ENCODE data around the gene PSMG4. TPM values are rescaled to one million over a fixed set of nuclear protein-coding genes. Genes with fewer than 3 reads are reported as not detected.
A peak's percentile ranks its signal among the peaks of the same experiment; 100 is the strongest.

Gene PSMG4
- total RNA-seq, 8 experiments from 2014 or later, result 19.9 to 55.0 (median 30.1) TPM

DNA sequence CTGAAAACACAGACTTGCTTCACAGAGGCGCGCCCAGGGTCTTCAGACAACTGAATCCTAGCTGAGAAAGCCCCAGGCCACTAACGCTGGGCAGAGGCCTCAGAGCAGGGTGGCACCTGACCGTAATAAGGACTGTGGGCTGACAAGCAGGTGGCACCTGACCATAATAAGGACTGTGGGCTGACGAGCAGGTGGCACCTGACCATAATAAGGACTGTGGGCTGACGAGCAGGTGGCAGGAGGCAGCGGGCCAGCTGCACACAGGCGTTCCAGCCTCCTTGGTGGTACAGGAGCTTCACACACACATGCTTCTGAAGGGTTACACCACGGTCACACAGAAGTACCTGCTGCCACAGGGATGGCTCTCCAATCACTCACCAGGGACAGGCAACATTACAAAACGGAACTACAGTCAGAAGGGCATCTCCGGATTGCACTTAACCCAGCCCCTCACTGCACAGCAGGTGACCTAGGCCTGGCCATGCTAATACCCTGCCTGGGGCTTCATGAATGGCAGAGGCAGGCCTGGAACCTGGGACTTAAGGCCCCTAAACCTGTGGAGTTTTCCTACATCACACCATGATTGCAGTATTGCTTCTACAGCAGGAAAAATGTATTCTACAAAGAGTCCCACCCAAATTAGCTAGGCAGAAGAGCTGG lies 50.8 kb downstream of the PSMG4 start:
- WGBS, 10 experiments, result 20 to 100% (median 78%) methylated on average over 1 to 8 of the region's 11 CpGs; no CpG with 5 or more reads in 3 of the 10 experiments
- in situ Hi-C loops (cut with MboI; ENCODE audit: low pct_unique_long_range_greater_than_20kb in 2 of 9, low sequenced_read_pairs in 9 of 9, unreplicated experiment in 9 of 9), result no loop called here
- no peak for ATAC-seq (replicated peaks in 6 of 8)

DNA sequence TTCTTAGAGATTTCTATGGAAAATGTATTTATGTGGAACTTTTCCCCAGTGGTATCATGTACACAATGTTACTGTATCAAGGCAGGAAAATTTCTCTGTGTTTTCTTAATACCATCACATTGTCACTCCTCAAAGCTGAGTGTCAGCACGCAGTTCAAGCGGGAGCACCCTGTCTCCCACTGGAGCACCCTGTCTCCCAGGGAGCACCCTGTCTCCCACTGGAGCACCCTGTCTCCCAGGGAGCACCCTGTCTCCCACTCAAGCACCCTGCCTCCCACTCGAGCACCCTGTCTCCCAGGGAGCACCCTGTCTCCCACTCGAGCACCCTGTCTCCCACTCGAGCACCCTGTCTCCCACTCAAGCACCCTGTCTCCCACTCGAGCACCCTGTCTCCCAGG lies 51.3 kb downstream of the PSMG4 start:
- no peak for ATAC-seq (replicated peaks in 6 of 8)
- in situ Hi-C loops (cut with MboI; ENCODE audit: low pct_unique_long_range_greater_than_20kb in 2 of 9, low sequenced_read_pairs in 9 of 9, unreplicated experiment in 9 of 9), result no loop called here
- WGBS, 10 experiments, result 60 to 100% (median 77%) methylated on average over 1 to 2 of the region's 6 CpGs; no CpG with 5 or more reads in 6 of the 10 experiments
- no peak overlapping the region for H3K27ac ChIP-seq
- no peak overlapping the region for H3K4me3 ChIP-seq
- H3K4me1 ChIP-seq (replicated peaks in 1 of 2), result peaks cover 0 to 2% of the 10 kb centered on the region in 2 donors

More for the DNA sequence above, 50.8 kb downstream of the PSMG4 start:
- H3K27ac ChIP-seq, result no peak overlapping the region
- peaks cover 0 to 2% of the 10 kb centered on the region in 2 donors for H3K4me1 ChIP-seq (replicated peaks in 1 of 2)
- no peak overlapping the region for H3K4me3 ChIP-seq

DNA sequence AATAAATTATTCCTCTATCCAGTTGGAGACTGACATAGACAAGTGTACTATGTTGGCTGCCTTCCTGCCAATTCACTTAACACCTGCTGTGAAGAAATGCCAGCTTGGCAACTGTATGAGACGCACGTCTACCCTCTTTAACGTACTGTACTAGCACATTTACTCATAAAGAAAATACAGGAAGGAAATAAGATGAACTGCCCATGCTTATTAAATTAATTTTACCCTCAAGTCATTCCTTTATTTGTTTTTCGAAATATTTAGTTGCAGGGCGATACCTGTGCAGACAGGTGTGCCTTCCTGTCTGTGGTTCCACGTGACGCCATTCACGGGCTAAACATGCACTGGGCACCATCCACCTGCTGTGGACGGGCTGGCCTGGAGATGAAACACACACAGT lies 52.0 kb downstream of the PSMG4 start:
- Histone ChIP-seq H3K27ac (no peak overlapping the region), H3K4me3 (no peak overlapping the region), H3K4me1 (replicated peaks in 1 of 2) (peaks cover 0 to 2% of the 10 kb centered on the region in 2 donors)
- in situ Hi-C loops (cut with MboI; ENCODE audit: low pct_unique_long_range_greater_than_20kb in 2 of 9, low sequenced_read_pairs in 9 of 9, unreplicated experiment in 9 of 9), result no loop called here
- WGBS, 10 experiments, result 89 to 100% (median 96%) methylated on average over 2 to 9 of the region's 9 CpGs; no CpG with 5 or more reads in 2 of the 10 experiments
- no peak for ATAC-seq (replicated peaks in 6 of 8)

DNA sequence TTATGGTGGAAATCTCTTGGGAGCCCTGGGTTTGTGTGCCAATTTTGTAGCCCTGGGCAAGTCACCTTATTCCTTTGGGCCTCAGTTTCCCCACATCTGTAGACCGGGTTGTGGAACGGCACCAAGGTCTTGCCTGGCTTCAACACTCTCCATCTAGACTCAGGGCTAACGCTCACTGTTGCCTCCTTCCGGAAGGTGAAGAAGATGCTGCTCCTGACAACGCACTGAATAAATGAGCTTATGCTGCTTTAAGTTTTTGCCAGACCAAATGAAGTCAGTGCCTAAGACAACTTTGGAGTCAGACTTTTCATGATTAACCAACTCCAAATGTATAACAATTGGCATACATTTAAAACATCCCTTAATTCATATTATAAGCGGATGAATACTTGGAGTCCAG lies 53.1 kb downstream of the PSMG4 start:
- WGBS, 10 experiments, result 38 to 100% (median 99%) methylated on average over 1 to 6 of the region's 6 CpGs
- no peak for ATAC-seq (replicated peaks in 6 of 8)
- Histone ChIP-seq H3K27ac (no peak overlapping the region), H3K4me3 (no peak overlapping the region), H3K4me1 (replicated peaks in 1 of 2) (peaks cover 0 to 2% of the 10 kb centered on the region in 2 donors)
- in situ Hi-C loops (cut with MboI; ENCODE audit: low pct_unique_long_range_greater_than_20kb in 2 of 9, low sequenced_read_pairs in 9 of 9, unreplicated experiment in 9 of 9), result no loop called here

DNA sequence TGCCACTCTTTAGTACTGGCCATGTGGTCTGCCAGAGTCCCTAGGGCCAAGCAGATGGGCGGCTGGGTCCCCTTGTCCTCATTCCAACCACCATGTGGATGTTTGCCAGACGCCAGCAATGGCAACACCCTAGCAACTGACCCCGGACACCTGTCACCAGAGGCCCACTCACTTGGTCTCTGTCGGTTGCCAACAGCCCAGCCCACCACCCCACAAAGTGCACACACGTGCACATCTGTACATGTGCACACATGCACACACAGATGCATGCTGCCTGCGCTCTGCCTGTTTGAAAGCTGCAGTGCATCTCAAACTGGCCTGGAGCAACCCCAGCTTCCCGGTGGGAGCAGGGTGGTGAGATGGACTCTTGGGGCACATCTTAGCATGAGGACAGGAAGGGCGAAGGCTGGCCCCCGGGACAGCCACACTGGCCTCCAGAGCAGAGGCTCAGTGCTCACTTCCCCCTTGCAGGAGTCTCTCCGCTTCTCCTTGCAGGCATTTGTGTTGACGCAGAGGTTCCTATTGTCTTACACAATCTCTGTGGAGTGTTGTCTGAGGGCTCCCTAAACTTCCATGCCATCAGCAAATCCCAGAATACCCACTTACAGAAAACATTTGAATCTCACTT lies 54.0 kb downstream of the PSMG4 start:
- Histone ChIP-seq H3K4me1 (replicated peaks in 1 of 2) (peaks cover 5 to 7% of the 10 kb centered on the region in 2 donors), H3K4me3 (no peak overlapping the region), H3K27ac (no peak overlapping the region)
- ATAC-seq (replicated peaks in 6 of 8), result peak in 2 of 8 experiments; percentile 22 to 39
- 40 to 100% (median 92%) methylated on average over 1 to 7 of the region's 11 CpGs; no CpG with 5 or more reads in 5 of the 10 experiments for WGBS, 10 experiments
- in situ Hi-C loops (cut with MboI; ENCODE audit: low pct_unique_long_range_greater_than_20kb in 2 of 9, low sequenced_read_pairs in 9 of 9, unreplicated experiment in 9 of 9), result no loop called here

DNA sequence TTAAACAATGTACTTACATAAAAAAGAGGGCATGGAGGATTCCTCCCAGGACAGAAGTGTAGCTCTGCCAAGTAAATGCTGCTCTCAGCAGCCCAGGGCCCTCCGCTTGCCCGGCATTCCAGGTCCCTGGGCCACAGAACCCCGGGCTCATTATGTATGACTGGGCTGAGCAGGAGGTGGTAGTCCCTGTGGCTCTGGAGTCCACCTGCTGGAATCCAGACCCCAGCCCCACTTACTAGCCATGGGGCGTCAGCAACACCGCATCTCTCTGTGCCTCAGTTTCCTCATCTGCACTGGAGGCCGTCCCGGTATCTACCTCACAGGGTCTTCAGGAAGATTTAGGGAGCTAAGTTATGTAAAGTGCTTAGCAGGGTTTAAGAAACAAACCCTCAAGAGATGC lies 55.4 kb downstream of the PSMG4 start:
- in situ Hi-C loops (cut with MboI; ENCODE audit: low pct_unique_long_range_greater_than_20kb in 2 of 9, low sequenced_read_pairs in 9 of 9, unreplicated experiment in 9 of 9), result no loop called here
- no peak for ATAC-seq (replicated peaks in 6 of 8)
- no peak overlapping the region for H3K27ac ChIP-seq
- 60 to 100% (median 98%) methylated on average over 1 to 5 of the region's 7 CpGs; no CpG with 5 or more reads in 4 of the 10 experiments for WGBS, 10 experiments
- H3K4me1 ChIP-seq (replicated peaks in 1 of 2), result peaks cover 12 to 13% of the 10 kb centered on the region in 2 donors
- no peak overlapping the region for H3K4me3 ChIP-seq

DNA sequence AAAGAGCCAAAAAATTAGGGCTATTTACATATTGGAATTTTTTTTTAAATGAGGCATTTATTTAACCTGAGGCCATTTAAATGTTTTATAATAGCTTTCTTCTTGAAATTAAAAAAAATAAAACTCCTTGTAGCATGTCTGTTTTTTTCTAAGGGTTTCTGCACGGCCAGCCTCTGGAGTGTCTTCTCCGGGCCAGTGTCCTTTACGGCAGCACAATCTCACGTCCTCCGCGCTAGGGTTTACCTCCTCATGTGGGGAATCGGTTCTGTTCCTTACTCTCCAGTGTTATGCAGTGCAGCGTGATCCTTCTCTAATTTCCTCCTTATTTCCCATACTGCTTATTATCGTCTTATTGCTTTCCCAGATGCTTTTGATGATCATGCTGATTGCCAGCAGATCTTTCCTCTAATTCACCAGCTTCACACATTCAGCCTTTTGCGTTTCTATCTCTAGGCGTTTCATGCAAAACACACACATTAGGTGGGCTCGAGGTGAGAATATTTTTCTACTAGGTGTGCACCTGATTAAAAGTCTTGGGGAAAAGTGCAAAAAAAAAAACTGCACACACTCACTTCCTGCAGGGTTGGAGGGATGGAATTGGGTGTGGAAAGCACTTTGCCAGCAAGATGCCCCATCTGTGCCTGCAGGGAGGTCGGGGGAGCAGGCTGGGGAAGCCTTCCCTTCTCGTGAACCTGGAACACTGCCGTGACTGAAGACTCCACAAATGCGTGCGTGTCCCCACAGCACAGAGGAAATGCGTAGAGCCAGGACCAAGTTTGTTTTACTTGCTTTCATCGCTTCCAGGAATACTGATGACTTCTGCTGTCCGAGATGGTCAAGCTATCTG lies 56.1 kb downstream of the PSMG4 start:
- H3K4me3 ChIP-seq, result no peak overlapping the region
- H3K4me1 ChIP-seq (replicated peaks in 1 of 2), result peaks cover 12 to 13% of the 10 kb centered on the region in 2 donors
- in situ Hi-C loops (cut with MboI; ENCODE audit: low pct_unique_long_range_greater_than_20kb in 2 of 9, low sequenced_read_pairs in 9 of 9, unreplicated experiment in 9 of 9), result no loop called here
- H3K27ac ChIP-seq, result no peak overlapping the region
- WGBS, 10 experiments, result 64 to 95% (median 83%) methylated on average over 2 to 19 of the region's 20 CpGs
- ATAC-seq (replicated peaks in 6 of 8), result no peak

DNA sequence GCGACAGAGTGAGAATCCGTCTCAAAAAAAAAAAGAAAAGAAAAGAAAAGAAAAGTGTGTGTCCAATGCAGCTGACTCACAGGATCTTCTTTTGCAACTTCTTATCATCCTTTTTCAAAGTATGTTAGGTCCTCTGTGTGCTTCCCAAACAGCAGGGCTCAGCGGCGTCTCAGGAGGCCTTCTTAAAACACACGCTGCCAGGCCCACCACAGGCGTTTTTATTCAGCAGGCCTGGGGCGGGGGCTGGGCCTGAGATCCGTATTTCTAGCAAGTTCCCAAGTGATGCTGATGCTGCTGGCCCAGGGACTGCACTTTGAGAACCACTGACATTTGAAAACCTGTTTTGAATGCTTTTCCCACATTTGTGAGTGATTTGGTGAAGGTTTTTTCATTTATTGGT lies 57.1 kb downstream of the PSMG4 start:
- H3K4me1 ChIP-seq (replicated peaks in 1 of 2), result peaks cover 12 to 13% of the 10 kb centered on the region in 2 donors
- no peak overlapping the region for H3K27ac ChIP-seq
- no peak for ATAC-seq (replicated peaks in 6 of 8)
- WGBS, 10 experiments, result 40 to 100% (median 80%) methylated on average over 1 to 4 of the region's 8 CpGs; no CpG with 5 or more reads in 3 of the 10 experiments
- no peak overlapping the region for H3K4me3 ChIP-seq
- in situ Hi-C loops (cut with MboI; ENCODE audit: low pct_unique_long_range_greater_than_20kb in 2 of 9, low sequenced_read_pairs in 9 of 9, unreplicated experiment in 9 of 9), result no loop called here

DNA sequence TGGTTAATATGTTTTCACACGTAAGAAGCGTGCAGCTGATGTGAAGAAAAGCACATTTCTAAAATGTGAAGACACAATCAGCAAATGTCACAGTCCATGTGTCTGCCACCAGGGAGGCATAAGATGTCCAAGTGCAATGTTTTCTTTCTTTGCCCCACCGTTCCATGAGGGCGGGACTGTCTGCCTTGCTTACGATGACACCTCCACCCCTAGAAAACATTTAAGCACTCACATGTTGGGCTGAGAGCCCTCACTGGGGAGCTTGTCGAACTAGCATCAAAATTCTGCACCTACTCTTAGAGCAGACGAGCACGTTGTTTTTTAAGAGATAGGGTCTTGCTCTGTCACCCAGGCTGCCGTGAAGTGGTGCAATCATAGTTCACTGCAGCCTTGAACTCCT lies 57.6 kb downstream of the PSMG4 start:
- no peak for ATAC-seq (replicated peaks in 6 of 8)
- in situ Hi-C loops (cut with MboI; ENCODE audit: low pct_unique_long_range_greater_than_20kb in 2 of 9, low sequenced_read_pairs in 9 of 9, unreplicated experiment in 9 of 9), result no loop called here
- no peak overlapping the region for H3K27ac ChIP-seq
- no peak overlapping the region for H3K4me3 ChIP-seq
- H3K4me1 ChIP-seq (replicated peaks in 1 of 2), result peaks cover 12 to 13% of the 10 kb centered on the region in 2 donors
- WGBS, 10 experiments, result 91 to 100% (median 100%) methylated on average over 1 to 6 of the region's 9 CpGs

DNA sequence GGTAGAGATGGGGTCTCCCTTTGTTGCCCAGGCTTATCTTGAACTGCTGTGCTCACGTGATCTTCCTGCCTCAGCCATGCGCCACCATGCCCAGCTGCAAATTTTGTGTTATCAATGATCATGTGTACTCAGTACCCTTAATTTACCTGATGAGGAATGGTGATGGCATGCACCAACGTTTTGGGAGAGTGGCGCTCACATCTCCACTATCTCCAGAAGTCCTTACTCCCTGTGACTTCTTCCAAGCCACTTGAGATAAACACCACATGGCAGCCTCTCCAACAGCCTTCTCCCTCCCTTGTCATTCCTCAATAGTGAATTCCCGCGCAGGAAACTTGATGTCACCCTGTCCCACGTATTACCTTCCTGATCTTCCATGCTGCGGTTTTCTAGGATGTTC lies 58.1 kb downstream of the PSMG4 start:
- H3K4me3 ChIP-seq, result no peak overlapping the region
- ATAC-seq (replicated peaks in 6 of 8), result no peak
- in situ Hi-C loops (cut with MboI; ENCODE audit: low pct_unique_long_range_greater_than_20kb in 2 of 9, low sequenced_read_pairs in 9 of 9, unreplicated experiment in 9 of 9), result no loop called here
- no peak overlapping the region for H3K27ac ChIP-seq
- H3K4me1 ChIP-seq (replicated peaks in 1 of 2), result peaks cover 12 to 13% of the 10 kb centered on the region in 2 donors
- 50 to 100% (median 94%) methylated on average over 1 to 7 of the region's 8 CpGs; no CpG with 5 or more reads in 2 of the 10 experiments for WGBS, 10 experiments

Other genes starting within 250 kb of the PSMG4 start
- gene RIPK1, start 190.5 kb upstream of the PSMG4 start, total RNA-seq, result 10 to 100 TPM in 4 of 8 experiments, 1 to 10 TPM in 4; 2.3 to 17.9 (median 11.8) TPM
- gene BPHL, start 140.2 kb upstream of the PSMG4 start, total RNA-seq, result 10 to 100 TPM; 11.4 to 45.8 (median 19.6) TPM
- 100 to 1,000 TPM in 6 of 8 experiments, 10 to 100 TPM in 2; 27.4 to 674 (median 520) TPM for gene TUBB2A, start 101.4 kb upstream of the PSMG4 start, total RNA-seq
- 1,000 to 10,000 TPM in 4 of 8 experiments, 100 to 1,000 TPM in 1, 10 to 100 TPM in 3; 12.0 to 1,628 (median 1,082) TPM for gene TUBB2B, start 31.3 kb upstream of the PSMG4 start, total RNA-seq
- gene SLC22A23, start 198.1 kb downstream of the PSMG4 start, total RNA-seq, result 10 to 100 TPM; 10.5 to 24.1 (median 13.2) TPM